Adrenal gland (tissue), 5 donors: Measurements from ENCODE around the gene IDH3A.

Experiments used
- CTCF ChIP-seq, 6 experiments: fragments of 450-650 bp in 4 of 6; fragments of 200-600 bp in 2 of 6; sonication (generic) in 1 of 6; IDR thresholded peaks; 1 replicate in 5 of 6; 2 replicates in 1 of 6; pipeline versions ENCODE4 v1.5.1 to v1.8.0; 2016 to 2021; ENCODE audit warnings: antibody characterized with exemption in 6 of 6, mild to moderate bottlenecking in 2 of 6, moderate library complexity in 1 of 6
- POLR2A ChIP-seq, 2 donors: fragments of 450-650 bp; IDR thresholded peaks; one replicate each; pipeline ENCODE4 v1.6.1; 2017; ENCODE audit warnings: antibody characterized with exemption in 2 of 2, mild to moderate bottlenecking in 2 of 2, moderate library complexity in 1 of 2
- donor health status: DM: no; HTN: no; CAD: no.

- TF ChIP-seq CTCF (IDR thresholded peaks at IDR 0.05), result no peak
- TF ChIP-seq POLR2A (IDR thresholded peaks at IDR 0.05), result no peak
Observed at GRCh38 chr15:78149805-78150751, 916 bp downstream of the IDH3A start.
